ENCODE data around the gene CTXN1.
"Not testable (repeated sequence)": the region's sequence is repeated elsewhere in the genome, so short reads cannot be mapped to it uniquely, and the experiment has no call there.

The CTXN1 gene

DNA sequence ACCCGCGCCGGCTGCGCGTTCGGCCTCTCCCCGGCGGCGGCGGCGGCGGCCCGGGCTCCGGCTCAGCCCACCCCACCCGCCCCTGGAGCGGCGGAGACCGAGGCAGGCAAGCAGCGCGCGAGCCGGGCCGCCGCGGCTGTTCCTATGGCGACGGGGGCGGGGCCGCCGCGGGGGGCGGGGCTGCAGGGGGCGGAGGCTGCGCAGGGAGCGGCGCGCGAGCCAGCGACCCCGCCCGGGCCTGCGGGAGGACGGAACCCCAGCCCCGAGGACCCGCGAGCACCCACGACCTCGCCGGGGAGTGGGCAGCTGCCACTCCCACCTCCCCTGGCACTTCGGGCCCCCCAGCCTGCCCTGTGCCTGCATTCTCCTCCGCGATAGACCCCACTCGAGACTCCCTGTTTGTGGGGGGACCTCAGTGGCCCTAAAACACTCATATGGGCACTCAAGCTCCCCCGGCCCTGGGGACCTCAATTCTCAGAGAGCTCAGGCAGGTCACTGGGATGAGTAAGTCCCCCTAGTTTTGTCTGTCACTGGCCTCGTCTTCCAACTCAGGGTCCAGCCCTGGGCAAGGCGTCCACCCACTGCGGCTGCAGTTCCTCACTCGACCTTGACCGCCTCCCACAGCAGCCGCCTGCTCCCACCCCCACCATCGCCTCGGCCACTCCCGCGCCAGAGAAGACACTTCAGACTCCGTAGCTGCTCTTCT lies at the start of gene CTXN1:
TSS of gene CTXN1 (minus strand) at position 115 of the 706 bp plus-strand sequence. CDS start 597 bp downstream, outside the sequence.
- peak; percentile 88 for DNase-seq

DNA sequence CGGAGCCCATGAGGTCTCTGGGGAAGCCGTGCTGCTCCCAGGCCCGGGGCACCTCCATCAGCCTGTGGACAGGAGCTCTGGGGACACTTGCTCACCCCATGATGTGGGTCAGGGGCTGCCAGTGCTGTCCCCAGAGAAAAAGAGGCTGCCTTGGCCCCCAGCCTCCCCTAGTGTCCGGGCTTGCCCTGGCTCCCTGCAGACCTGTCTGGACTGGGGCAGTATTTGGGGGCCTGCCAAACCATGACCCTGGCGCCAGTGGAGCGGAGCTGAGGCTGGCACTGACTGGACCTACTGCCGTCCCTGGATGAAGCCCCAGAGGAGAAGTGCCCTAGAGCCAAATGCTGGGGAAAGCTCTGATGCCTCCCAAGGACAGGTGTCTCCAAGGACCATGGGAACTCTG lies 49.1 kb upstream of the CTXN1 start:
- no peak for DNase-seq

DNA sequence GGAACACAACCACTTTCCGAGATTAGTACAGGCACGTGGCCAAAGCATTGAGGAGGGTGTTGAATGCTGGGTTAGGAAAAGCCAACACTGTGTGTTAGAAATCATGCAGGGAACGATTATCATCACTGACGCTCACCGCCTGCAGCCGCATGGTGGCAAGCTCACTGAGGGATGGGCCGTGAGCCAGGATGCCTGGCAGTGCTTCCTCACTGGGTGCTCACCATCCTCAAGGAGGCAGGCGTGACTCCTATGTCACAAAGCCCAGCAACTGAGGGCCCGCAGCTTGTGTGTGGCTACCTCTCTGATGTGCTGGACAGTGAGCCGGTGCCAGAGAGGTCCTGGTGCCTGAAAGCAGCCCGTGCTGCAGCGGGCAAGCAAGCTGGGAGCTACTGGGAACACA lies 47.9 kb upstream of the CTXN1 start:
- DNase-seq: no peak

DNA sequence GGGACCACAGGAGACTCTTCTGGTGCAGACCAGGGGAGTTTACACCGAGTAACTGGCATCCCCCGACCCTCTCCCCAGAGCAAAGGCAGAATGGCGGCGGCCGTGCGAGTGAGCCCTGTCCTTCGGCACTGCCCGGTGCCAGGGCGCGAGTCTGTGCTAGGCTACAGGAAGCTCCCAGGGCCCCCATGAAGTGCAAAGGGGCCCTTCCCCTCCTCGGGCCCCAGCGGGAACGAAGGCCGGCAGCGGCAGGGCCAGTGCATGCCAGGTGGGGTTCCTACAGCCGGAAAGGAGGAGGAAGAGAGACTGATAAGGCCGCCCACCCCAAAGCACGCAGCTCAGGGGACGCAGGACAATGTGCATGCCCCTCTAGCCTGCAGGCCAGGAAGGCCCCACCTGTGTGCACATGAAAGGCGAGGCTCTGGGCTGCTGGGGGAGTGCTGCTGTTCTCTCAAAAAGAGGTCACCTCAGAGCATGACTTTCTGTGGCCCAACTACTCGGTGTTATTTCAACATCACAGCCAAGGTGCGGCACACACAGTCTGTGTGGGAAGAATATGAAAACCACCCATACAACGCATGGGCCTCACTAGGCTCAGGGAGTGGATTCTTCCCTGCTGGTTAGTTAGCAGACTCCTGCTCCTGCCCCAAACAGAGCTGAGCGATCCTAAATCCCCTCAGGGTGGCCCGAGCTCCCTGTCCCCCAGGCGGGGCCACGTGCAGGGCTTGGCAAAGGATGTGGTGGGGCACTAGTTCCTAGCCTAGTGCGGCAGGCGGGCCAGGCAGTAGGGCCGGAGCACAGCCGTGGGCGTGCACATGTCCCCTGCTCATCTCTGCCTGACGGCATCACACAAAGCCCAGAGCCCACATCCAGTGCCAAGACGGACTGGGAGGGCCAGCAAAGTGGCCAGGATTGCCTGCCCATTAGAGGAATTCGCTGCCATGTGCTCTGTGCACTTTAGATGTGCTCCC lies 45.9 kb upstream of the CTXN1 start:
- DNase-seq: no peak

DNA sequence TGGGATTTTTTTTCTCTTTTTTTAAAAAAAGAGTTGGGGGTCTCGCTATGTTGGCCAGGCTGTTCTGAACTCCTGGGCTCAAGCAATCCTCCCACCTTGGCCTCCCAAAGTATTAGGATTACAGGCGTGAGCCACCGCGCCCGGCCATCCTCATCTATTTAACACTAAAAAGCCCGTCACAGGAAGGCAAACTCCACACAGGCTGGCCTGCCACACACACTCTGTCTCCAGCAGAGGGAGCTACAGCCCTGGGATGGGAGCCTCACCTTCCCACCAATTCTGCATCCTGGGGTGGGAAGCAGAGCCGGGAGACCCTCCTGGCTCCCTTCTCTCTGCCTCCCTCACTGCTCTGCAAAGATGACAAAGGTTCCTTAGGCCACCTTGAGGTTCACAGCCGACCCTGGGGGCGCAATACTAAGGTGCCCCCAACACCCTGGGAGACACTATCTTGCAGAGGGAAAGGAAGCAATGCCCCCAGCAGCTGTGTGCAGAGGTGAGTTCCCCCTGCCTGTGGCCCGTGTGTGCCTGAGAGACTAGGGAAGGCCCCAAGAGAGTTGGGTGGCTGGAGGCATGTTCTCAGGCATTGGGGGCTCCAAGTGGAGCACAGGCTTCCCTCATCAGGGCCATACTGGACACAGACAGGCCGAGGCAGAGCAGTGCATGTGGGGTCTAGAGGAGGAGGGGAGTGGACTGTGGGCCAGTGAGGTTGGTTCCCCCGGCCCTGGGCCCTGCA lies 44.9 kb upstream of the CTXN1 start:
- peak; percentile 77 for DNase-seq

DNA sequence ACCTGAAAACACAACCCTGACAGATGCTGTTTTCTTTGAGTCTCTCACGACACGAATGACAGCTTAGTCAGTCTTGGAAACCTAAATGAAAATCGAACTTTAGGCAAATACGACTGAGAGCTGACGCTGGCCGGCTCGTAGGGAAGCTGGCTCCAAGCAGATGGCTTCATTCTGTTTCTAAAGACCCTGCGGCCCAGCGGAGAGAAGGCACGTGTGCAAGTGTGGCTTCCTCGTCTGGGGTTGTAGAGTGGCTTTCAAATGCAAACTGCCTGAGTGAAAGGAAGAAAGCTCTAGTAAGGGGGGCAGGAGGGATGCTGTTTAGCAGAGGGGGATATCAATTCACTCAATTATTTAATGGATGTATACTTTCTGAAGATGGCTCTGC lies 43.6 kb upstream of the CTXN1 start:
- DNase-seq: no peak

DNA sequence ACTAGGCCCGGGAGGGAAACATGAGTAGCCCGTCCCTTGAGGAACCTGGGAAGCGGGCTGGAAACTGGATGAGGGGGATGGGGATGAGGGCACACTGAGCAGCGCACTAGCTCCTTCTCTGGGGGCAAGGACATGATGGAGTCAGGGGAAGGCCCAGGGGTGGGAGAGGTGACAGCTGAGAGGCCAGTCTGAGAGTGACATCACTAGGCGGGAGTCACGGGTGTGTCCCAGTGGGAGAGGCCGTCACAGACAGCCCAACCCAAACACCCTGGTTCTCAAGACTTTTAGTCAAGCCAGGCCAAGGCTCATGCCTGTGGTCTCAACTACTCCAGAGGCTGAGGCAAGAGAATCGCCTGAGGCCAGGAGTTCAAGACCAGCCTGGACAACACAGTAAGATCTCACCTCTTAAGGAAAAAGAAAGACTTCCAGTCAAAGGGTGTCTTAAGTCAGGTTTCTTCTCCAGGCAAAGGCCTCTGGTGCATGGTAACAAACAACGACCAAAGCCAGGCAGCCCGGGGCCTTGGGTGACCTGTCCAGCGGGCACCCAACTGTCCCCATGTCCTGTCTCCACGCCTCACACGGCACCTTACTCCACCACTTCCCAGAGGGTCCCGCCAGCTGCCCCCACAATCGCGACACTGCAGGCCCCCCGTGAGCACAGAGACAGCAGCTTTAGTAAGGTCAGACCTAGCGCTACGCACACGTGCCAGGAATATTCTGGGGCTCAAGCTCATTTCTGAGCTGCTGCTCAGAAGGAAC lies 43.0 kb upstream of the CTXN1 start:
- DNase-seq: no peak

DNA sequence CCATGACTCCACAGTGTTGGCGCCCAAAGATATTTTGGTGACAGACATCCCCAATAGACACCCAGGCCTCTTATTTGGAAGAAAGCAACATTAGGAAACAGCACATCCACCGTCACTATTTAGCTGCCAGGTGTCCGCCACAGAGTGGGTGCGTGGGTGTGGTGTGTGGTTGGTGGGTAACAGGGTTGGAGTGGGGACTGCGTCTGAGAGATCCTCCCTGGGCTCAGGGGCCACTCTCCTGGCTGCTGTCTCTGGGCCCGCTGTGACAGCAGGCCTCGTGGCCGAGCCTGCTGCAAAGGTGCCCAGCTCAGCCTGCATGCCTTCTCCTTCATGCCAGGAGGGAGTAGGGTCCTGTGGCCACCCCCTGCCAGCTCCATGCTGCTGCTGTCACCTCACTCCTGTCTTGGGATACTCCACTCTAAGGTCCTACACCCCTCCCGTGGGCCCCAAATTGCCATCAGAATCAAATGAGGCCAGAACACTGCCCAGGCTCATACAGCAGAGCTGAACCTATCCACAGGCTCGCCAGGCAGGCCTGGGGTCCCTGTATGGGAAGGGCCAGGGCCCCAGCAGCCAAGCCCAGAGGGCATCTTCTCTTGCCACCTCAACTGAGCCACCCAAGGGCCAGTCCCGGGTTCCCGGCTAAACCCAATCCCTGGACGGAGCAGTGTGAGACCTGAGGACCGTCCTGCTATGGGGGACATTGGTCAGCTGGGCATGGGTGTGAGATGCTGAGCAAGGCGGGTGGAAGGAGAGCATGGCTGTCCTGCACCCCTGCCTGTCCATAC lies 42.3 kb upstream of the CTXN1 start:
- DNase-seq: no peak

DNA sequence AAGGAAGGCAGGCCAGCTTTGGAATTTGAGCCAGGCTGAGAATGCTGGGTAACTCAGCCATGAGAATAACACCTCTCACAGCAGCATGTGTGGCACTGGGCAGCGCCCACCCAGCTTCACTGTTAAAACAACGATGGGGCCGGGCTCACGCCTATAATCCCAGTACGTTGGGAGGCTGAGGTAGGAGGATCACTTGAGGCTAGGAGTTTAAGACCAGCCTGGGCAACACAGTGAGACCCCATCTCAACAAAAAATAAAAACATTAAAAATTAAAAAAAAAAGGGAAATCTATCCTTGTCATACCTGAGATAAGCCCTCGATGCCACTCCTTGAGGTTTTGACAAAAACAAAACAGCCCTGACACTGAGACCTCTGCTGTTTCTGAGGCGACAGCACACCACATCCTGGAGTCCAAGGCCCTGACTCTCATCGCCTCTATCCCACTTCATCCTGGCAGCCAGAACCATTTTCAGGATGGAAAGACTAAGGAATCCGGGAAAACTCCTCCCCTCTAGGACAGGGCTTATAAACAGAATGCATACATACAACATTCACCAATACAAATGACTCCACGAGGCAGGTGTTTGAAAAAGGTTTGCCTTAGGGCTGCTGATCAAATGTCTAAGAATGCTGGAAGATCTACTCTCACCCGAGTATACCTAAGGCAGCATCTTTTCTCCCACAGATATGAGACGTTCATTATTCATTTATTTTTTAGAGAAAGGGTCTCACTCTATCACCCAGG lies 40.2 kb upstream of the CTXN1 start:
- DNase-seq: no peak

DNA sequence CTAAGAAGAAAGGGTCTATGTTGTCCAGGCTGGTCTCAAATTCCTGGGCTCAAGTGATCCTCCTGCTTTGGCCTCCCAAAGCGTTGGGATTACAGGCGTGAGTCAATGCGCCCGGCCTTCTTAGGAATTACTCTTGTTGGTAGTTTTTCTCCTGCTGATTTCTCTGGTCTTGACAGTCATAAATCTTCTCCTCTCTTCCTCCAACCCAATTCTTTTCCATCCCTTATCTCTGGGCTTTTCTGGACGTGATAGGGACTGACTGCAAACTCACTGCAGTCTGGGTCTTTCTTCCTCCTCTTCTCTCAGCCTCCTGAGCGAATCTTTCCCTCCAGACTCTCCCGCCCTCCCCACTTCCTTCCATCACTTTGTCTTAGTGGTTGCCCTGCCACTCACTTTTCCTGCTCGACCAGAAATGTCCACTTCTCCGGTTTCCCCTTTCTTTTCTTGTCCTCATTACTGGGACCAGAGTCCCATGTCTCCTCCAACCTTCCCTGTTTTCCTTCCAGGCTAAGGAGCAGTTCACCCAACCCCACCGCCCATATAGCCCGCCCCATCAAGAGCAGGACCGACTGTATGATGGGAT lies 39.4 kb upstream of the CTXN1 start:
- DNase-seq: no peak

DNA sequence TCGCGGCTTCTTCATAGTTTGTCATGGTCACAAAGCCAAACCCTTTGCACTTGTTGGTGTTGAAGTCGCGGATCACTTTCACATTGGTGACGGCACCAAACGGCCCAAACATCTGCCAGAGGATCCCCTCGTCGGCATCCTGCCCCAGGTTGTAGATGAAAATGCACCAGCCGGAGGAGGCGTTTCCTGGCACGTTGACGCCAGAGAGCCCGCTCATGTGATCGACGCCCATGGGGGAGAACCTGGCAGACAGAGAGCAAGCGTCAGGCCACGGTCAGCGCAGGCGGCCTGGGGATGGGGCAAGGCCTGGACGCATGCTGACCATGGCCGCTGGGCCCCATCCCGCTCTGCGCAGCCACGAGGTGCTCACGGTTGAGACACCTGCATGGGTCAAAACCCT lies 37.6 kb upstream of the CTXN1 start:
- DNase-seq: no peak

DNA sequence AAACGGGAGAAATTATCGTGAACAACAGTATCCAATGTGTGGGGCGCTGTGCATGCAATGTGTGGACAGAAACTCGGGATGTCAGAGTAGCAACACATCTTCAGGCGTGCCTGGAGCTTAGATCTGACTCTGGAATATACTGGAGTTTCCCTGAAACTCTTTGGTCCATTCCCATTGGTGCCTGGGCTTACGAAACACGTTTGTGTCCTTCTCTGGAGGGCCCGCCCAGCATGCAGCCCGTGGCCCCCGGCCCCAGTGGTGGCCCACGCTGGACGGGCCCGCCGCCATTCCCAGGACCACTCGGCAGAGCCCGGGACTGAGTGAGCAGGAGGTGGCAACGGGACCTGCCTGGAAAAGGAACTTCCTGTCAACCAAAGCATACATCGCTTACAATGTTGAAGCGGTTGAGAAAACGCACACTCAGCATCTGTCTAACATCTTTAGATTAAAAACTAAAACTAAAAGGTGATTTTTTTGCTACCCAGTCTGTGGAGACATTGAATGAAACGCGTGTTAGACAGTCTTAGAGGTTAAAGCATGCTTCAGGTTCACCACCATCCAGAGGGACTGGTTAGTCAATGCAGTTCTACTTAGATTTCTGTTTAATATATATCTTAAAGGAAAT lies 36.8 kb upstream of the CTXN1 start:
- no peak for DNase-seq

DNA sequence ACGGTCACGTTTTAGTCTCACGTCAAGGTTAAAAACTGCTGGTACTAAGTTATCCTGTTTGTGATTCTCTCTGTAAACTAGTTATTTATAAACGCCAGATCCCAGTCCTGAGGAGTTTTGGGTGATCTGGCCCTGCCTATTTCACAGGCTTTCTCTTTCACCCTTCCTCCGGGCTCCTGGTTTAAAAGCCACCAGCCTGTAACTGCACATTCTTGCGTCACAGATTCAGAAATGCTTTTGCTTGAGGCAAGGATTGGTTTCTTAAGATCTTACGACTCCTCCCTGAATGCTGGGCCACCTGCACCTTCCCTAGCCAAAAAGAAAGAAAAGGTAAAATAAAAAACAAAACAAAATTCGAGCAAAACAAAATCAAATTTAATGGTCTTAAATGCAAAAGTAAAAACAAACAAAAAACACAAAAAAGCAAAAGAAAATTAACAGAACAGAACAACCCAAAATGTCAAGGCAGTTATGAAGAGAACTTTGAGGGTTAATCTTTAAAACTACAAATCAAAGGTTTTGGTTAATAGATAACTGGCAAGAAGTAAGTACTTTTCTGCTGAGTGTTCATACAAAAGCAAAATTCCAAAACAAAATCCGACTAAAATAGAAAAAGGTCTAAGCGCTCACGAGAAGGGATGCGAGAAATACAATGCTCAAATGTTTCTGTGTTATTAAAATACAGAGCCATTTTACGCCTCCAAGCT lies 36.1 kb upstream of the CTXN1 start:
- DNase-seq: no peak

DNA sequence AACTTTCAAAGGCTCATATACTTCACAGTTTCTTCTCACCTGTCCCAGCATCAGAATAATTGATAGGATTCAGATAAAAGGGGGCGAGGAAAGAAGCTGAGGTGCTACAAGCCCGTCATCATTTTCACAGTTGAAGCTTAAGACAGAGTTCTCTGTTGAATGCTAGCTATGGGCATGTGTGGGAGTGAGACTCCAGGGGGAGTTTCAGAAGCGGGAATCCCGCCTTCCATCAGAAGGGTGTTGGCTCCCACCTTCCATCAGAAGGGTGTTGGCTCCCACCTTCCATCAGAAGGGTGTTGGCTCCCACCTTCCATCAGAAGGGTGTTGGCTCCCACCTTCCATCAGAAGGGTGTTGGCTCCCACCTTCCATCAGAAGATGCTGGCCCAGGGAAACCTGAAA lies 35.1 kb upstream of the CTXN1 start:
- not testable (repeated sequence) for DNase-seq

DNA sequence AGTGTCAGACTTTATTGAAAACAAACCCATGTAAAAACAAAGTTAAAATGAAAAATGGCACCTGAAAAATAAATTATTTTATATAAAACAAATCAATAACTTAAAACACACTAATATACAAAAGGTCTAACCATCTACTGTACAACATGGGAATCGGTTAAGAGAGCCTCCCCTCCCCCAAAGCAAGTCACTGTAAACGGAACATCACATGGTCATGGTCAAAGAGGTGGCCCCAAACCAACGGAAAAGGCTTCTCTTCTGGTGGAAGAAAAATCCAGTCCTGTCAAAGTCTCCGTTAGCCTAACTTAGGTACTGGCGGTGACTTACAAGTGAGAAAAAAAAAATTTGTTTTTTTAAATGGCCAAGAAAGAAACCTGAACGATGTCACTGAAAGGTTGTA lies 33.3 kb upstream of the CTXN1 start:
- DNase-seq: no peak

DNA sequence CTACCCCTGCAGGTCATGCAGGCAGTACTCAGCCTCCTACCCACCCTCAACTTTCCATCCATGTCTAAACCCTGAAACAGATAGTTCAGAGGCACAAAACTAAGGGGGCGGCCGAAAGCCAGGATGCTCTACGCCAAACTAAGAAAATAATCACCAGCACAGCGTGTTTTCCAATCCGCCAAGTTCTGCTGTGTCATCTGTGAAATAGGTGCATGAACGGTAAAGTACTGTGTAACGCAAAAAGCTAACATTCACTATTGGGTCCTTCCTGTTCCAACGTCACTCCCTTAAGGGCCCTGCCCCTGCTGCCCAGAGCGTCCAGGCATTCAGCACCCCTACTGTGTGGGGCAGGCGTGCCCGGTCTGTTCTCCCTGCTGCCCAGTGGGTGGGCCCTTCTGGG lies 29.8 kb upstream of the CTXN1 start:
- DNase-seq: no peak

DNA sequence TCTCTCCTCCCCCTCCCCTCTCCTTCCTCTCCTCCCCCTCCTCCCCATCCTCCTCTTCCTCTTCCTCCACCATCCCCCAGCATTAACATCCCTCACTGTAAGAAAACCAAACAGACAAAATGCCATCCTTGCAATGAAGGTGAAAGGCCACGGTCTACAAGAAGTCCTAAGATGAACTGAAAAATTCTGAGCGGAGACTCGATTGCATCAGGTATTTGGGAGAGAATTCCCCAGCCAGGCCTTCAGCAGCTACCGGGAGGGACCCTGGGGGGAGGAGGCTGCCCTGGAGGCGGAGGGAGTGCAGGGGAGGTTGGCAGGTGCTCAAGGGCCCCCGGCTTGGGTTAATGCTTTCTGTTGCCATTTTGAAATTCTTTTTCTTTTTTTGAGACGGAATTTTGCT lies 27.6 kb upstream of the CTXN1 start:
- DNase-seq: no peak

DNA sequence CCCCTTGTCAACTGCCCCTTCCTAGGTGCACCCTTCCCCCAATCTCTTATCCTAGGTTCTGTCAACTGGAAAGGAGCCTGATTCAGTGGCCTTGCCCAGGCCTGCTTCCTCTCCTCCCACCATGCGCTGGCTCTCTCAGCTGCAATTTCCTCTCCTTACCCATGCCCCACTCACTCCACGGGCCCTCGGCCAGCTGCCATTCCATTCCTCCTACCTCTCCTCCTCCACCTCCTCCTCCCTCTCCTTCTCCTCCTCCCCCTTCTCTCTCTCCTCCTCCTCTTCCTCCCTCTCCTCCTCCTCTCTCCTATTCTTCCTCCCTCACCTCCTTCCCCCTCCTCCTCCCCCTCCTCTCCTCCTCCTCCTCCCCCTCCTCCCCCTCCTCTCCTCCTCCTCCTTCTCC lies 27.1 kb upstream of the CTXN1 start:
- DNase-seq: no peak

DNA sequence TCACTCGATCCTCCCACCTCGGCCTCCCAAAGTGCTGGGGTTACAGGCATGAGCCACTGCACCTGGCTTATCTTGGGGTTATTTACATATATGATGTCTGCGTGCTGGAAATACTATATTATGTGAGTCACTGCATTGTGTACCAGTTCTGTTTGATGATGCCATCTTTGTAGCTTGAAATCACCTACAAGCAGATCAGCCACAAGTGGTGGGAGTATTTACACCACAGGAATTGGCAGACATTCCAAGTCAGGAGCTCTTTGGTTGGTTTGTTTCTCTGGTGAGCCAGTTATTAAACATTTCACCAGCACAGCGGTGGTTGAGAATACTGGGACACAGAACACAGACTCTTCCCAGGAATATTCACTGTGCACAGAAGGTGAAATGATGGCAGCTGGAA lies 22.0 kb upstream of the CTXN1 start:
- DNase-seq: no peak
